Chondrocyte (in vitro differentiated cells): ENCODE data around the gene MRPL11. TPM values are rescaled to one million over a fixed set of nuclear protein-coding genes. Genes with fewer than 3 reads are reported as not detected.
"Not testable (repeated sequence)": the region's sequence is repeated elsewhere in the genome, so short reads cannot be mapped to it uniquely, and the experiment has no call there.

Source experiments
- DNase-seq: peaks from one replicate; pipeline ENCODE4 v3.0.0; 2021; ENCODE audit warnings: mixed read lengths, low spot score
- H3K27ac Mint-ChIP-seq: one replicate; pipeline ENCODE4 v1.8.0; 2021; ENCODE audit warnings: mild to moderate bottlenecking, moderate library complexity, mixed read lengths; ENCODE audit not compliant: unreplicated experiment
- H3K27me3 Mint-ChIP-seq: 2 replicates; pipeline ENCODE4 v1.8.0; 2021; ENCODE audit warnings: low read depth, mixed read lengths
- H3K36me3 Mint-ChIP-seq: 2 replicates; pipeline ENCODE4 v1.8.0; 2021; ENCODE audit warnings: low read depth, mixed read lengths
- H3K4me1 Mint-ChIP-seq: 2 replicates; pipeline ENCODE4 v1.8.0; 2021; ENCODE audit warnings: low read depth, mild to moderate bottlenecking, mixed read lengths
- H3K4me3 Mint-ChIP-seq: one replicate; pipeline ENCODE4 v1.8.0; 2021; ENCODE audit warnings: mild to moderate bottlenecking, moderate library complexity, mixed read lengths; ENCODE audit not compliant: unreplicated experiment
- H3K9me3 Mint-ChIP-seq: 2 replicates; pipeline ENCODE4 v1.8.0; 2021; ENCODE audit warnings: low read depth, mixed read lengths
- total RNA-seq: library from RNA; stranded (reverse); gene quantifications from 3 replicates; pipeline ENCODE4 v1.2.1, GENCODE V29; 2021
- TF ChIP-seq, protein P1 (sequence below): fragments of 200-600 bp; sonication (generic); IDR thresholded peaks from 2 replicates; pipeline ENCODE4 v1.5.0; 2021; ENCODE audit warnings: antibody characterized with exemption, mild to moderate bottlenecking, moderate library complexity

The MRPL11 gene
- total RNA-seq, 1 donor from 2014 or later = 30.9 TPM

DNA sequence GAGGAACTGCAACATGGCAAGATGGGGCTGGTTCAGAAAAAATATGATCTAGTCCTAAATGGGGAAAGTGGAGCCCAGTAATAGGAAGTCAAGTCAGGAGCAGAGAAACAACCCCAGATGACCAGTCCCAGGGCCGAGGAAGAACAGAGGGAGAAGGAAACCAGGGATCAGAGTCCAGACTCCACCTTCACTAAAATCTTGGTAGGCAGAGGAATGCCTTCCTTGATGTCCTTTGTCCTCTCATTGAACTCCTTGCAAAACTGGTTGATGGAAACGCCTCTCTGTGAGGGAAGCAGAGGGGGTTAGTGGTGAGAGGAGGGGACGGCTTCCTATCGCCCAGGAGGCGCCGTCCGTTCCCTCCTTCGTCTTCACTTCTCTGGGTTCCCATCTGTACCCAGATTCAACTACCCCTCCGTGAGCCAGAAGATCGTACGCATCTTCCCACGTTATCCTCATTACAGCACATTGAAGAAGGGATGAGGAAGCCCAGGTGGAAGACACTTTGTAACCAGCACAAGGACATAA lies 607 bp downstream of the MRPL11 start:
- peaks cover 3% of the 10 kb centered on the region for H3K27me3 Mint-ChIP-seq
- TF ChIP-seq, protein P1, sequence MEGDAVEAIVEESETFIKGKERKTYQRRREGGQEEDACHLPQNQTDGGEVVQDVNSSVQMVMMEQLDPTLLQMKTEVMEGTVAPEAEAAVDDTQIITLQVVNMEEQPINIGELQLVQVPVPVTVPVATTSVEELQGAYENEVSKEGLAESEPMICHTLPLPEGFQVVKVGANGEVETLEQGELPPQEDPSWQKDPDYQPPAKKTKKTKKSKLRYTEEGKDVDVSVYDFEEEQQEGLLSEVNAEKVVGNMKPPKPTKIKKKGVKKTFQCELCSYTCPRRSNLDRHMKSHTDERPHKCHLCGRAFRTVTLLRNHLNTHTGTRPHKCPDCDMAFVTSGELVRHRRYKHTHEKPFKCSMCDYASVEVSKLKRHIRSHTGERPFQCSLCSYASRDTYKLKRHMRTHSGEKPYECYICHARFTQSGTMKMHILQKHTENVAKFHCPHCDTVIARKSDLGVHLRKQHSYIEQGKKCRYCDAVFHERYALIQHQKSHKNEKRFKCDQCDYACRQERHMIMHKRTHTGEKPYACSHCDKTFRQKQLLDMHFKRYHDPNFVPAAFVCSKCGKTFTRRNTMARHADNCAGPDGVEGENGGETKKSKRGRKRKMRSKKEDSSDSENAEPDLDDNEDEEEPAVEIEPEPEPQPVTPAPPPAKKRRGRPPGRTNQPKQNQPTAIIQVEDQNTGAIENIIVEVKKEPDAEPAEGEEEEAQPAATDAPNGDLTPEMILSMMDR = no peak
- no peaks in the 10 kb centered on the region for H3K9me3 Mint-ChIP-seq
- H3K27ac Mint-ChIP-seq = peak overlapping the region; percentile 97
- peaks cover 13% of the 10 kb centered on the region for H3K36me3 Mint-ChIP-seq
- no peak for DNase-seq
- H3K4me1 Mint-ChIP-seq = peaks cover 7% of the 10 kb centered on the region
- H3K4me3 Mint-ChIP-seq = peak overlapping the region; percentile 87

DNA sequence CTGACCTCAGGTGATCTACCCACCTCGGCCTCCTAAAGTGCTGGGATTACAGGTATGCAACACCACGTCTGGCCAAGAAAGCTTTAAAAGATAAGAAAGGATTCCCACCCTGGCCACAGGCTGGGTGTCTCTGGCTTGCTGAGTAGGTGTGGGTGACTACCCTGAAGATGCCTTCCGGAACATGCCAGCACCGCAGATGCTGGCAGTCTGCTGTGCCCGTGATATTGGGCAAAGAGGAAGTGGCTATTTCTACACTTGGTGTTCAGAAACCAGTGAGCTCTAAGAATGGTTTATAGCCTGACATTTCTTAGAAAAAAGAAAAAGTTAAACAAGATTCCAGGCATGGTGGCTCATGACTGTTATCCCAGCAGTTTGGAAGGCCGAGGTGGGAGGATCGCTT lies 6.1 kb downstream of the MRPL11 start:
- no peaks in the 10 kb centered on the region for H3K9me3 Mint-ChIP-seq
- no peaks in the 10 kb centered on the region for H3K27me3 Mint-ChIP-seq
- no peak overlapping the region for H3K4me3 Mint-ChIP-seq
- peaks cover 16% of the 10 kb centered on the region for H3K36me3 Mint-ChIP-seq
- TF ChIP-seq, protein P1 = no peak
- H3K27ac Mint-ChIP-seq = no peak overlapping the region
- DNase-seq = no peak
- peaks cover 3% of the 10 kb centered on the region for H3K4me1 Mint-ChIP-seq

DNA sequence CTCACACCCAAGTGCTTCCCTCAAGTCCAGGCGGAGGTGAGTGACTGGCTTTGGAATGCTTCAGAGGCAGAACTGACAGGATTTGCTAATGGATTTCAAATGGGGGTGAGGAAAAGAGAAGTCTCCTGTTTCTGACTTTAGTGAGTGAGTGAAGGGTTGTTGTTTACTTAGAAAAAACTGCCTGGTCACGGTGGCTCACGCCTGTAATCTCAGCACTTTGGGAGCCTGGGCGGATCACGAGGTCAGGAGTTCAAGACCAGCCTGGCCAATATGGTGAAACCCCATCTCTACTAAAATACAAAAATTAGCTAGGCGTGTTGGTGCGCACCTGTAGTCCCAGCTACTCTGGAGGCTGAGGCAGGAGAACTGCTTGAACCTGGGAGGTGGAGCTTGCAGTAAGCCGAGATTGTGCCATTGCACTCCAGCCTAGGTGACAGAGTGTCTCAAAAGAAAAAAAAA lies 6.7 kb downstream of the MRPL11 start:
- peaks cover 16% of the 10 kb centered on the region for H3K36me3 Mint-ChIP-seq
- H3K9me3 Mint-ChIP-seq, H3K27ac Mint-ChIP-seq, H3K27me3 Mint-ChIP-seq, H3K4me3 Mint-ChIP-seq, H3K4me1 Mint-ChIP-seq, DNase-seq: not testable (repeated sequence)

DNA sequence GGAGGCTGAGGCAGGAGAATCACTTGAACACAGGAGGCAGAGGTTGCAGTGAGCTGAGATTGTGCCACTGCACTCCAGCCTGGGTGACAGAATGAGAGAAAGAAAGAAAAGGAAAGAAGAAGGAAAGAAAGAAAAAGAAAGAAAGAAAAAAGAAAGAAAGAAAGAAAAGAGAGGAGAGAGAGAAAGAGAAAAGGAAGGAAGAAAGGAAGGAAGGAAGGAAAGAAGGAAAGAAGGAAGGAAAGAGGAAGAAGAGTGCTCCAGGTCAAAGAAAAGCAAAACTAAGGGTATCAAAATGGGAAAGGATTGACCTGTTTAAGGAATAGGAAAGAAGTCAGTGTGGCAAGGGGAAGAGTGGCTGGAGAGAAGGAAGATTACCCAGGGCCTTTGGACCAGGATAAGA lies 7.4 kb downstream of the MRPL11 start:
- not testable (repeated sequence) for H3K27me3 Mint-ChIP-seq, H3K4me3 Mint-ChIP-seq, H3K4me1 Mint-ChIP-seq, H3K27ac Mint-ChIP-seq, H3K9me3 Mint-ChIP-seq, DNase-seq
- peaks cover 16% of the 10 kb centered on the region for H3K36me3 Mint-ChIP-seq

DNA sequence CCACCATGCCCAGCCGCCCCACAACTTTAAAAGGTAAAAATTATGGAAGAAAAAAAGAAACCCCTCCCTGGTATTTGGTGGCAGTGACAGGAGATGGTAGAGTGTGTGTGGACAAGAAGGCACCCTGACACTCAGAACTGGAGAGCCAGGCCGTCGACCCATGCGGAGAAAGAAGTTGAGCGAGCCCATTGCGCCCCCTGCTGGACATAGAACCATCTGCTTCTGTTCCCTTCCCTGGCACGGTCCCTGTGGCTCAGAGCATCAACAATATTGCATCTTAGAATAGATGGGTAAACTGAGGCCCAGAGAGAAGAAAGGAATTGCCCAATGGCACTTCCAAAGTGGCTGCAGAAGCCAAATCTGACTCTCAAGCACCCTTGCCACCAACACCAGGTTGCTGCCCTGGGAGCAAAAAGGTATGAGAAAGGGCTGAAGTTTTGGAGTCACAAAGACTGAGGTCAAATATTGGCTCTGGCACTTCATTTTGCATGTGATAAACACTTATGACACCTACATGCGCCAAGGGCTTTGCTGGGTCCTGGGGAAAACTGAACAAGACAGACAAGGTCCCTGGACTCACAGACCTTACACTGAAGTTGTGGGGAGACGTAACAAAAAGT lies 8.6 kb downstream of the MRPL11 start:
- H3K36me3 Mint-ChIP-seq = peaks cover 10% of the 10 kb centered on the region
- H3K9me3 Mint-ChIP-seq = no peaks in the 10 kb centered on the region
- peaks cover 3% of the 10 kb centered on the region for H3K4me1 Mint-ChIP-seq
- no peak overlapping the region for H3K4me3 Mint-ChIP-seq
- DNase-seq = no peak
- no peaks in the 10 kb centered on the region for H3K27me3 Mint-ChIP-seq
- TF ChIP-seq, protein P1 = peak; percentile 95
- no peak overlapping the region for H3K27ac Mint-ChIP-seq

DNA sequence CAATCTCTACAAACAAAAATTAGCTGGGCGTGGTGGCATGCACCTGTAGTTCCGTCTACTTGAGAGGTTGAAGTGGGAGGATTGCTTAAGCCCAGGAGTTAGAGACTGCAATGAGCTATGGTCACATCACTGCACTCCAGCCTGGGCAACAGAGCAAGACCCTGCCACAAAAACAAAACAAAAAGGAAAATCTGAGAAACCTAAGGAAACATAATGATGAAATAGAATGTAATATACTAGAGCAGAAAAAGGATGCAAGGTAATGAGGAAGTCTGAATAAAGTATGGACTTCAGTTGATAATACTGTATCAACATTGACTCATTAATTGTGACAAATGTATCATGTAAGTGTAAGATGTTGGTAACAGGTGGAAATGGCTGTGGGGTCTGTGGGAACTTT lies 9.7 kb downstream of the MRPL11 start:
- TF ChIP-seq, protein P1 = no peak
- Mint-ChIP-seq H3K27me3 (no peaks in the 10 kb centered on the region), H3K36me3 (peaks cover 11% of the 10 kb centered on the region), H3K9me3 (no peaks in the 10 kb centered on the region), H3K27ac (no peak overlapping the region), H3K4me3 (no peak overlapping the region), H3K4me1 (peaks cover 3% of the 10 kb centered on the region)
- no peak for DNase-seq
